ENCODE measurements around the gene AMBP.

The AMBP gene

DNA sequence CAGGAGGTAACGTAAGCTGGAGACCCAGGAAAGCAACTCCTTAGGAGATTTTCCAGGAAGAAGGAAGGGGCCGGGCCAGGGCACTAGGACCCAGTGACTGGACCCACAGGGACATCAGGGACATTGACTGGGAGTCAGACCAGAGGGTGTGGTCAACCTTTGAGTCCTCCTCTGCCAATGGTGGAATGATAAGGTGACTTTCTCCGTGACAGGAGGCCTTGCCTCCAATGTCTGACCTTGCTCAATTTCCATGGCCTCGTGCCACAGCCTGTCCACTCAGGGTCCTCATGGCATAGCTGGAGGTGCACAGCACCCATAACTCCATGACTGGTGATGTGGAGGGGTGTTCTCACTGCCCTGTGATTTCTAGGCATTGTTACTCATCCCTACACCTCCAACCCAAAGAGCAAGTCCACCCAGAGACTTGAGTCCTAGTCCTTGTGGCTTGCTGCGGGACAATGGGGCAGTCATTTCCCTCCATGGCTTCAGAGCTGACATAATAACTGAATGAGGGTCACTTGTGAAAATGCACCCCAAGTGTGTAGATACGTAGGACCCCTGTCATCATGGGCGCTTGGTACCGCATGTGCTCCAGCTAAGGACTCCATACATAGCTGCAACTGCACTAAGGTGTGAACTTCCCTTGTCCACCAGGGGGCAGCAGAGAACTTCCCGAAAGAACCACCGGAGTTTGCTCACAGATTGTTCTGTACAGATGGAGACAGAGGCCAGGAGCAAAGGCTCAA is 4.1 kb upstream of the AMBP start:
- Histone ChIP-seq H3K4me2 (ENCODE audit: low read depth, low read length) (no peak overlapping the region), H4K20me1 (ENCODE audit: insufficient read depth, low read length) (no peaks in the 10 kb centered on the region), H3K9ac (ENCODE audit: low read length) (no peak overlapping the region), H3K79me2 (ENCODE audit: low read length) (no peaks in the 10 kb centered on the region), H3K9me2 (replicated peaks; ENCODE audit: insufficient read depth, low read length) (no peaks in the 10 kb centered on the region), H3K27ac (ENCODE audit: low read length) (no peak overlapping the region), H3K4me3 (ENCODE audit: low read length) (no peak overlapping the region), H3K4me1 (ENCODE audit: low read length) (no peaks in the 10 kb centered on the region), H2AFZ (ENCODE audit: low read length) (no peak overlapping the region), H3K36me3 (replicated peaks; ENCODE audit: insufficient read depth, low read length) (no peaks in the 10 kb centered on the region), H3K27me3 (replicated peaks; ENCODE audit: insufficient read depth, low read length) (no peaks in the 10 kb centered on the region), H3F3A (ENCODE audit: insufficient read depth, low read length) (no peaks in the 10 kb centered on the region), H3K9me3 (replicated peaks; ENCODE audit: insufficient read depth, low read length) (no peaks in the 10 kb centered on the region)
- peak; percentile 83 for DNase-seq
- TF ChIP-seq EZH2 (optimal IDR thresholded peaks at IDR 0.05; ENCODE audit: low read depth, low read length) (no peak), EZH2phosphoT487 (IDR thresholded peaks at IDR 0.05; ENCODE audit: low read length) (no peak), CTCF (IDR thresholded peaks at IDR 0.05; ENCODE audit: low read length) (peak; percentile 94)

- H3K27ac ChIP-seq (ENCODE audit: low read length), result no peak overlapping the region
- no peak for DNase-seq
- no peaks in the 10 kb centered on the region for H3F3A ChIP-seq (ENCODE audit: insufficient read depth, low read length)
- H3K27me3 ChIP-seq (replicated peaks; ENCODE audit: insufficient read depth, low read length), result no peaks in the 10 kb centered on the region
- no peaks in the 10 kb centered on the region for H3K36me3 ChIP-seq (replicated peaks; ENCODE audit: insufficient read depth, low read length)
- no peak for TF ChIP-seq EZH2 (optimal IDR thresholded peaks at IDR 0.05; ENCODE audit: low read depth, low read length)
- TF ChIP-seq EZH2phosphoT487 (IDR thresholded peaks at IDR 0.05; ENCODE audit: low read length), result no peak
- no peak for TF ChIP-seq CTCF (IDR thresholded peaks at IDR 0.05; ENCODE audit: low read length)
- H3K9ac ChIP-seq (ENCODE audit: low read length), result no peak overlapping the region
- H3K9me2 ChIP-seq (replicated peaks; ENCODE audit: insufficient read depth, low read length), result no peaks in the 10 kb centered on the region
- no peak overlapping the region for H3K4me3 ChIP-seq (ENCODE audit: low read length)
- H3K79me2 ChIP-seq (ENCODE audit: low read length), result no peaks in the 10 kb centered on the region
- H4K20me1 ChIP-seq (ENCODE audit: insufficient read depth, low read length), result no peaks in the 10 kb centered on the region
- no peak overlapping the region for H3K4me2 ChIP-seq (ENCODE audit: low read depth, low read length)
- no peak overlapping the region for H2AFZ ChIP-seq (ENCODE audit: low read length)
- H3K9me3 ChIP-seq (replicated peaks; ENCODE audit: insufficient read depth, low read length), result no peaks in the 10 kb centered on the region
- no peaks in the 10 kb centered on the region for H3K4me1 ChIP-seq (ENCODE audit: low read length)
These were observed 3.4 kb upstream of the AMBP start for GRCh38 chr9:114081441-114082016.

- Histone ChIP-seq H3K27me3 (replicated peaks; ENCODE audit: insufficient read depth, low read length) (no peaks in the 10 kb centered on the region), H3K27ac (ENCODE audit: low read length) (no peak overlapping the region), H2AFZ (ENCODE audit: low read length) (no peak overlapping the region), H3K79me2 (ENCODE audit: low read length) (no peaks in the 10 kb centered on the region), H3K4me1 (ENCODE audit: low read length) (no peaks in the 10 kb centered on the region), H3K9ac (ENCODE audit: low read length) (no peak overlapping the region), H3F3A (ENCODE audit: insufficient read depth, low read length) (no peaks in the 10 kb centered on the region), H3K36me3 (replicated peaks; ENCODE audit: insufficient read depth, low read length) (no peaks in the 10 kb centered on the region), H3K4me3 (ENCODE audit: low read length) (no peak overlapping the region), H4K20me1 (ENCODE audit: insufficient read depth, low read length) (no peaks in the 10 kb centered on the region), H3K9me2 (replicated peaks; ENCODE audit: insufficient read depth, low read length) (no peaks in the 10 kb centered on the region), H3K4me2 (ENCODE audit: low read depth, low read length) (no peak overlapping the region), H3K9me3 (replicated peaks; ENCODE audit: insufficient read depth, low read length) (no peaks in the 10 kb centered on the region)
- no peak for TF ChIP-seq EZH2 (optimal IDR thresholded peaks at IDR 0.05; ENCODE audit: low read depth, low read length)
- no peak for TF ChIP-seq EZH2phosphoT487 (IDR thresholded peaks at IDR 0.05; ENCODE audit: low read length)
- TF ChIP-seq CTCF (IDR thresholded peaks at IDR 0.05; ENCODE audit: low read length), result no peak
- DNase-seq, result no peak
These were observed 2.8 kb upstream of the AMBP start for GRCh38 chr9:114080773-114081440.

Data from MM.1S (cell line).